BJ (cell line): ENCODE data around the gene POTEJ. TPM values are rescaled to one million over a fixed set of nuclear protein-coding genes. Genes with fewer than 3 reads are reported as not detected.
"Not testable (repeated sequence)": the region's sequence is repeated elsewhere in the genome, so short reads cannot be mapped to it uniquely, and the experiment has no call there.

Experiments used
- CTCF ChIA-PET: fragments of 350-600 bp; formaldehyde crosslinking; extraction: SDS; loops from one replicate; lab custom pipeline; 2021; ENCODE audit warnings: antibody characterized with exemption, inconsistent platforms; lab: Yijun Ruan, JAX
- POLR2A ChIA-PET: fragments of 300-600 bp; sonication (Branson Sonifier 250); formaldehyde crosslinking; extraction: SDS; loops from one replicate; lab custom pipeline; 2021; ENCODE audit warnings: antibody characterized with exemption; lab: Charles Lee
- DNase-seq: peaks from one replicate; pipeline ENCODE4 v3.0.0-alpha.2; 2011; ENCODE audit warnings: low read depth
- H3K27me3 ChIP-seq: 2 replicates; pipeline ENCODE4 v1.6.0; 2011; ENCODE audit warnings: low read length; ENCODE audit not compliant: control insufficient read depth, insufficient read depth
- H3K36me3 ChIP-seq: 2 replicates; pipeline ENCODE4 v1.5.1; 2011; ENCODE audit warnings: low read length; ENCODE audit not compliant: control insufficient read depth, insufficient read depth
- H3K4me3 ChIP-seq: 2 replicates; pipeline ENCODE4 v1.5.1; 2011; ENCODE audit warnings: low read depth, mild to moderate bottlenecking, control low read depth, low read length
- polyA plus RNA-seq: library from polyadenylated mRNA; depleted of rRNA; stranded (reverse); fragments of >200 nt; gene quantifications from 2 replicates; pipeline ENCODE4 v1.2.3, GENCODE V29; 2011

The POTEJ gene
- polyA plus RNA-seq, 1 experiment, result not detected

GRCh38 chr2:130628784-130629475 lies 17.7 kb downstream of the POTEJ start:
- CTCF ChIA-PET, POLR2A ChIA-PET, DNase-seq, H3K4me3 ChIP-seq, H3K36me3 ChIP-seq, H3K27me3 ChIP-seq: not testable (repeated sequence)

GRCh38 chr2:130638973-130639372 lies 27.7 kb downstream of the POTEJ start:
- H3K27me3 ChIP-seq, POLR2A ChIA-PET, H3K4me3 ChIP-seq, DNase-seq, H3K36me3 ChIP-seq, CTCF ChIA-PET: not testable (repeated sequence)

- H3K4me3 ChIP-seq, POLR2A ChIA-PET, DNase-seq, CTCF ChIA-PET, H3K27me3 ChIP-seq, H3K36me3 ChIP-seq: not testable (repeated sequence)
Observed at GRCh38 chr2:130641688-130642087, 30.4 kb downstream of the POTEJ start.

GRCh38 chr2:130649285-130649684 lies 38.0 kb downstream of the POTEJ start:
- H3K36me3 ChIP-seq, H3K4me3 ChIP-seq, DNase-seq, POLR2A ChIA-PET, CTCF ChIA-PET, H3K27me3 ChIP-seq: not testable (repeated sequence)

GRCh38 chr2:130664506-130664905 lies 53.3 kb downstream of the POTEJ start:
- CTCF ChIA-PET, DNase-seq, H3K4me3 ChIP-seq, H3K27me3 ChIP-seq, H3K36me3 ChIP-seq, POLR2A ChIA-PET: not testable (repeated sequence)

- H3K27me3 ChIP-seq, H3K36me3 ChIP-seq, H3K4me3 ChIP-seq, DNase-seq, POLR2A ChIA-PET, CTCF ChIA-PET: not testable (repeated sequence)
Observed at GRCh38 chr2:130665596-130665995, 54.4 kb downstream of the POTEJ start.

- CTCF ChIA-PET, POLR2A ChIA-PET: not testable (repeated sequence)
Observed at GRCh38 chr2:130667516-130667915, 56.3 kb downstream of the POTEJ start.

GRCh38 chr2:130670026-130670745 lies 58.9 kb downstream of the POTEJ start:
- DNase-seq, H3K36me3 ChIP-seq, POLR2A ChIA-PET, H3K27me3 ChIP-seq, H3K4me3 ChIP-seq, CTCF ChIA-PET: not testable (repeated sequence)

More at GRCh38 chr2:130667516-130667915, 56.3 kb downstream of the POTEJ start:
- H3K27me3 ChIP-seq, DNase-seq, H3K36me3 ChIP-seq, H3K4me3 ChIP-seq: not testable (repeated sequence)

GRCh38 chr2:130692041-130692770 lies 81.0 kb downstream of the POTEJ start:
- H3K36me3 ChIP-seq, DNase-seq, H3K4me3 ChIP-seq, CTCF ChIA-PET, H3K27me3 ChIP-seq, POLR2A ChIA-PET: not testable (repeated sequence)
